Measurements from ENCODE around the gene ANO2. TPM values are rescaled to one million over a fixed set of nuclear protein-coding genes. Genes with fewer than 3 reads are reported as not detected.
A peak's percentile ranks its signal among the peaks of the same experiment; 100 is the strongest.
"Not testable (repeated sequence)": the region's sequence is repeated elsewhere in the genome, so short reads cannot be mapped to it uniquely, and the experiment has no call there.

The ANO2 gene
- total RNA-seq, 1 experiment from 2014 or later = not detected

DNA sequence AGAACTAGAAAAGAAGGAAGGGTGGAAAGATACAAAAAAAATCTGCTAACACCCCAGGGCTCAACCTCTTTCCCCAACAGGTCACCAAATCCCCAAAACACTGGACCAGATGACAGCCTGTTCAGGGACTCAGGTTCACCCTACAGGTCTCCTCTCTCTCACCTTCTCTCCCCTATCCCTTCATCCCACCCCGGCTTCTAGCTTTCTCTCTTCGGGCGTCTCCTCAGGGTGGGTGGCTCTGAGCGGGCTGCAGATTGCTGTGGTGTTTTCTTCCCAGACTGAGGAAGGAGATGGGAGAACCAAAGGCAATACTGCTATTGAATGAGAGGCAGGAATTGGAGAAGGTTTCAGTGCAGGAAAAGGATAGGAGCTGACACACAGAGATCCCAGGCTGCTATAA lies 39.3 kb downstream of the ANO2 start:
- DNase-seq (ENCODE audit: low read depth in 1 of 2, low spot score in 2 of 2) = peak in 1 of 2 experiments; percentile 17
- H3K4me3 ChIP-seq = no peak overlapping the region
- H3K27me3 ChIP-seq (replicated peaks) = no peaks in the 10 kb centered on the region
- H3K4me1 ChIP-seq (replicated peaks) = no peaks in the 10 kb centered on the region
- H3K36me3 ChIP-seq = no peaks in the 10 kb centered on the region
- no peak overlapping the region for H3K27ac ChIP-seq
- H3K9me3 ChIP-seq (replicated peaks) = no peaks in the 10 kb centered on the region

DNA sequence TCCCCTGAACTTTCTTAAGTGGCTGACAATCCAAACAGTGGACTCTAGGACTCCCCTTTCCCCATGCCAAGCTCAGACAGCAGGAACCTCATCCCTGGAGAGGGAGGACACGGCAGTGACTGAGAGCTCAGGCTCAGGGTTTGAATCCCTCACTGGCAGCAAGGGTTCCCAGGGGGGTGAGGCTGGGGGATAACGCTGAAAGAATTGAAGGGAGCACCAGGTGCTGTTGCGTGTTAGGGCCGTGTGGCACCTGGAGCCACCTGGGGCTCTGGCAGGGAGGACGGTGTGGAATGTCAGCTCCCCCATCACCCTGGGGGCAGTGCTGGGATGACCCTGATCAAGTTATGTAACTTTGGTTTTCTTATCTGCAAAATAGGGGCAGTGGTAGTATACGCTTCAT lies 40.1 kb downstream of the ANO2 start:
- H3K27me3 ChIP-seq (replicated peaks) = no peaks in the 10 kb centered on the region
- no peaks in the 10 kb centered on the region for H3K36me3 ChIP-seq
- no peak overlapping the region for H3K4me3 ChIP-seq
- no peaks in the 10 kb centered on the region for H3K4me1 ChIP-seq (replicated peaks)
- no peaks in the 10 kb centered on the region for H3K9me3 ChIP-seq (replicated peaks)
- DNase-seq (ENCODE audit: low read depth in 1 of 2, low spot score in 2 of 2) = no peak
- no peak overlapping the region for H3K27ac ChIP-seq

GRCh38 chr12:5904441-5904840 lies 40.6 kb downstream of the ANO2 start:
- Histone ChIP-seq H3K36me3 (no peaks in the 10 kb centered on the region), H3K27me3 (replicated peaks) (no peaks in the 10 kb centered on the region), H3K9me3 (replicated peaks) (no peaks in the 10 kb centered on the region), H3K27ac (no peak overlapping the region), H3K4me1 (replicated peaks) (no peaks in the 10 kb centered on the region), H3K4me3 (no peak overlapping the region)
- DNase-seq (ENCODE audit: low read depth in 1 of 2, low spot score in 2 of 2) = no peak

DNA sequence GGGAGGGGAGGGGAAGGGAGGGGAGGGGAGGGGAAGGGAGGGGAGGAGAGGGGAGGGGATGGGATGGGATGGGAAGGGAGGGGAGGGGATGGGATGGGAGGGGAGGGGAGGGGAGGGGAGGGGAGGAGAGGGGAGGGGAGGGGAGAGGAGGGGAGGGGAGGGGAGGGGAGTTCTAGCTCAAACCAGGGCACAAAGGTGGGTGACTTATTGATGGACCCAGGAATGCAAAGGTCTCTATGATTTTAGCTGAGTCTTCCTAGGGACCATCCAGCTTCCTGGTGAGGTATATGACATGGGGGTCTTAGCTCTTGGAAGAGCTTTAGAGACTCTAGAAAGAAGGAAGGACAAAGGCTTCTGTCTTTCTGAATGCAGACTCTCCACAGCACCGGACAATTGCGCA lies 42.3 kb downstream of the ANO2 start:
- no peaks in the 10 kb centered on the region for H3K36me3 ChIP-seq
- H3K27me3 ChIP-seq (replicated peaks) = no peaks in the 10 kb centered on the region; the same call in 1 of the 2 replicates
- DNase-seq (ENCODE audit: low read depth in 1 of 2, low spot score in 2 of 2) = no peak
- H3K9me3 ChIP-seq (replicated peaks) = no peaks in the 10 kb centered on the region
- H3K27ac ChIP-seq = no peak overlapping the region
- no peak overlapping the region for H3K4me3 ChIP-seq
- no peaks in the 10 kb centered on the region for H3K4me1 ChIP-seq (replicated peaks)

DNA sequence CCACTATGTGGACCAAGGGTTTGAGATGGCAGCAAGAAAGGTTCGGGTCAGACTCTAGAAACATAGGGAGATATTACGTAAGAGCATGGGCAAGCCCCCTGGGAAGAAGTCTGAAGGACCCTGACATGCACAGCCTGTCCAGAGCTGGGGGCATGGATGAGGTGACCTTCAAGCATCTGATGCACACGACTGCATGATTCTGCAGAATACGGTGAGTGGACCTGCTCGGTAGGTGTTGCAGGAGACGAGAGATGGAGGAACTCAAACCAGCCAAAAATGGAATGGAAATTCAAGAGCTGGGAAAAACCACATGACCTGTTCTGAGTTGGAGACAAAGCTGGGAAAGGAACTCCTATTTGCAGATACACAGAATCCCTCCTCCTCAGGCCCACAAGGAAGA lies 43.6 kb downstream of the ANO2 start:
- DNase-seq (ENCODE audit: low read depth in 1 of 2, low spot score in 2 of 2) = no peak
- H3K27ac ChIP-seq = no peak overlapping the region
- H3K9me3 ChIP-seq (replicated peaks) = no peaks in the 10 kb centered on the region
- H3K4me3 ChIP-seq = no peak overlapping the region
- H3K27me3 ChIP-seq (replicated peaks) = no peaks in the 10 kb centered on the region; the same call in none of the 2 replicates
- H3K36me3 ChIP-seq = no peaks in the 10 kb centered on the region
- H3K4me1 ChIP-seq (replicated peaks) = no peaks in the 10 kb centered on the region

DNA sequence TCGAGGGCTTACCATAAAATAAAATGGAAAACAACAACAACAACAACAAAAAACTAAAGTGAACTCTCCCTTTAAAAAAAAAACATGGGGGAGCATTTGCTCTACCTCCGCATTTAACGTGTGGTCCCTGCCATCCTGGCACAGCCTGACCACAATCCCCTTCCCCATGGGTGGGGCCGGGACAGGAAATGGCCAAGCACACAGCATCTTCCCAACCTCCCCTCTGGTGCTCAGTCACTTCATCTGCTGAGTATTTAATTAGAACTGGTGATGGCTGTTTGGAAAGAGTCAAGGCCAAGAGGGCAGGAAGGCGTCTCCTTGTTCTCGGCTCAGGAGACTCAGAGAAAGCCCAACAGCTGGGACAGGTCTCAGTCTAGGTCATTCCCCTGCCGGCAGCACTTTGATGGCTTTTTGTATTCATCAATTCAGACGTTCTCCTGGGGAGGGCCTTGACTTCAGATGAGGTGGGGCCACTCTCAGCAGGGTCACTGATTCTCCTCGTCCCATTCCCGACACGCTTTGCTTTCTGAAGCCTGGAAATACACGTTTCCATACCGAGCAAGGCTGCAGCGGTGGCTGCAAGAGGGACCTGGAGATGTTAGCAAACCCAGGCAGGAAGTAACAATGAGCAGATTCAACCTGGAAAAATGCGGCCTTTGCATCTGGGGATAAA lies 44.4 kb downstream of the ANO2 start:
- H3K4me1 ChIP-seq (replicated peaks) = no peaks in the 10 kb centered on the region
- H3K4me3 ChIP-seq = no peak overlapping the region
- no peak for DNase-seq (ENCODE audit: low read depth in 1 of 2, low spot score in 2 of 2)
- no peak overlapping the region for H3K27ac ChIP-seq
- H3K36me3 ChIP-seq = no peaks in the 10 kb centered on the region
- H3K27me3 ChIP-seq (replicated peaks) = no peaks in the 10 kb centered on the region; the same call in none of the 2 replicates
- H3K9me3 ChIP-seq (replicated peaks) = no peaks in the 10 kb centered on the region

GRCh38 chr12:5900076-5900475 lies 45.0 kb downstream of the ANO2 start:
- Histone ChIP-seq H3K27me3 (replicated peaks) (no peaks in the 10 kb centered on the region; the same call in none of the 2 replicates), H3K36me3 (no peaks in the 10 kb centered on the region), H3K9me3 (replicated peaks) (no peaks in the 10 kb centered on the region), H3K27ac (no peak overlapping the region), H3K4me3 (no peak overlapping the region), H3K4me1 (replicated peaks) (no peaks in the 10 kb centered on the region)
- no peak for DNase-seq (ENCODE audit: low read depth in 1 of 2, low spot score in 2 of 2)

GRCh38 chr12:5899675-5900074 lies 45.4 kb downstream of the ANO2 start:
- no peaks in the 10 kb centered on the region for H3K9me3 ChIP-seq (replicated peaks)
- H3K4me3 ChIP-seq = no peak overlapping the region
- DNase-seq (ENCODE audit: low read depth in 1 of 2, low spot score in 2 of 2) = no peak
- H3K4me1 ChIP-seq (replicated peaks) = no peaks in the 10 kb centered on the region
- H3K27me3 ChIP-seq (replicated peaks) = no peaks in the 10 kb centered on the region; the same call in none of the 2 replicates
- H3K36me3 ChIP-seq = no peaks in the 10 kb centered on the region
- H3K27ac ChIP-seq = no peak overlapping the region

GRCh38 chr12:5898874-5899273 lies 46.2 kb downstream of the ANO2 start:
- Histone ChIP-seq H3K9me3 (replicated peaks) (no peaks in the 10 kb centered on the region), H3K36me3 (no peaks in the 10 kb centered on the region), H3K4me1 (replicated peaks) (no peaks in the 10 kb centered on the region), H3K27me3 (replicated peaks) (no peaks in the 10 kb centered on the region; the same call in none of the 2 replicates), H3K4me3 (no peak overlapping the region), H3K27ac (no peak overlapping the region)
- no peak for DNase-seq (ENCODE audit: low read depth in 1 of 2, low spot score in 2 of 2)

DNA sequence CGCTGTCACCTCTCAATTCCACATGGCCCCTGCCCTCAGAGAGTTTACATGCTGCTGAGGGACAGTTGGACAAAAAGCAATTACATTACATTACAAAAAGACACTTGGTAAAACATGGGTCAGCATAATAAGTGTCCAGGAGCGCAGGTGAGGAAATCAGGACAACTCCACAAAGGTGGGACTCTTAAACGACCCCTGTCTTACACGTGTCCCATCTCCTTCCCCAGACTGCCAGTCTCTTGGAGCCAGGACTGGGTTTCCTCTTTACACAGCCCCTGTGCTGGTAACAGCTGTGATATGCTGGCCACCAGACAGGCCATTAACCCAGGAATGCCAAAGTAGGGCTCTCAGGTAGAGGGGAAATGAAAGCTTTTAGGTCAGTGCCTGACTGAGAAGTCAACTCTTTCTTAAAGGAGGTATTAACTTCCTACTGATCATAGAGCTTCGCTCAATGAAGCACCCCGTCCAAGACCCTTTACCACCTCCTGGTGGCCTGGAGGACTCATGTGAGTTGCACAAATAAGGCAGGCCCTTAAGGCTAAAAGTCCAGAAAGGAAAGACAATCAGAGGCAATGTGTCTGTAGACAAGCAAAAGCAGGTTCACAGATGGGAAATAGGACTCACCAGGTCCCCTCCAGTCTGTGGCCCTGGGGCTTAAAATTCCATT lies 55.5 kb downstream of the ANO2 start:
- no peak overlapping the region for H3K27ac ChIP-seq
- H3K4me1 ChIP-seq (replicated peaks) = no peaks in the 10 kb centered on the region
- no peak overlapping the region for H3K4me3 ChIP-seq
- H3K27me3 ChIP-seq (replicated peaks) = peaks cover 7% of the 10 kb centered on the region
- H3K36me3 ChIP-seq = no peaks in the 10 kb centered on the region
- DNase-seq (ENCODE audit: low read depth in 1 of 2, low spot score in 2 of 2) = no peak
- H3K9me3 ChIP-seq (replicated peaks) = no peaks in the 10 kb centered on the region

DNA sequence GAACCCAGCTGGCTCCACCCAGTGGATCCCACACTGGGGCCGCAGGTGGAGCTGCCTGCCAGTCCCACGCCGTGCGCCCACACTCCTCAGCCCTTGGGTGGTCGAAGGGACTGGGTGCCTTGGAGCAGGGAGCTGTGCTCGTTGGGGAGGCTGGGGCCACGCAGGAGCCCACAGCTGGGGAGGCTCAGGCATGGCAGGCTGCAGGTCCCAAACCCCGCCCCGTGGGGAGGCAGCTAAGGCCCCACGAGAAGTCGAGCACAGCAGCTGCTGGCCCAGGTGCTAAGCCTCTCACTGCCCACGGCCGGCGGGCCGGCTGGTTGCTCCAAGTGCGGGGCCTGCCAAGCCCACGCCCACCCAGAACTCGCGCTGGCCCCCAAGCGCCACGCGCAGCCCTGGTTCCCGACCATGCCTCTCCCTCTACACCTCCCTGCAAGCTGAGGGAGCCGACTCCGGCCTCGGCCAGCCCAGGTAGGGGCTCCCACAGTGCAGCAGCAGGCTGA lies 56.2 kb downstream of the ANO2 start:
- Histone ChIP-seq H3K4me3 (no peak overlapping the region), H3K4me1 (replicated peaks) (no peaks in the 10 kb centered on the region), H3K27me3 (replicated peaks) (peaks cover 7% of the 10 kb centered on the region), H3K9me3 (replicated peaks) (no peaks in the 10 kb centered on the region), H3K27ac (no peak overlapping the region), H3K36me3 (no peaks in the 10 kb centered on the region)
- no peak for DNase-seq (ENCODE audit: low read depth in 1 of 2, low spot score in 2 of 2)

GRCh38 chr12:5887819-5888218 lies 57.2 kb downstream of the ANO2 start:
- not testable (repeated sequence) for H3K4me1 ChIP-seq (replicated peaks); H3K9me3 ChIP-seq (replicated peaks); H3K4me3 ChIP-seq; H3K36me3 ChIP-seq; H3K27me3 ChIP-seq (replicated peaks); DNase-seq (ENCODE audit: low read depth in 1 of 2, low spot score in 2 of 2); H3K27ac ChIP-seq

- DNase-seq (ENCODE audit: low read depth in 1 of 2, low spot score in 2 of 2) = no peak
- Histone ChIP-seq H3K27me3 (replicated peaks) (peaks cover 7% of the 10 kb centered on the region), H3K4me1 (replicated peaks) (no peaks in the 10 kb centered on the region), H3K27ac (no peak overlapping the region), H3K4me3 (no peak overlapping the region), H3K36me3 (no peaks in the 10 kb centered on the region), H3K9me3 (replicated peaks) (no peaks in the 10 kb centered on the region)
Observed at GRCh38 chr12:5884866-5885265, 60.2 kb downstream of the ANO2 start.

- peaks cover 7% of the 10 kb centered on the region for H3K27me3 ChIP-seq (replicated peaks)
- no peak overlapping the region for H3K4me3 ChIP-seq
- no peak overlapping the region for H3K27ac ChIP-seq
- no peak for DNase-seq (ENCODE audit: low read depth in 1 of 2, low spot score in 2 of 2)
- H3K9me3 ChIP-seq (replicated peaks) = no peaks in the 10 kb centered on the region
- H3K36me3 ChIP-seq = no peaks in the 10 kb centered on the region
- H3K4me1 ChIP-seq (replicated peaks) = no peaks in the 10 kb centered on the region
Observed at GRCh38 chr12:5884285-5884684, 60.8 kb downstream of the ANO2 start.
